GM21360 (cell line): ENCODE data around the gene CIT.
"Not testable (repeated sequence)": the region's sequence is repeated elsewhere in the genome, so short reads cannot be mapped to it uniquely, and the experiment has no call there.

Experiments
- ATAC-seq: cut with Tn5 transposase; IDR thresholded peaks from one replicate; pipeline ENCODE4 v1.9.1; 2021; ENCODE audit warnings: mild to moderate bottlenecking, moderate library complexity; ENCODE audit not compliant: unreplicated experiment

Gene CIT

GRCh38 chr12:119659289-119659897, 217.7 kb downstream of the CIT start:
- no peak for ATAC-seq

DNA sequence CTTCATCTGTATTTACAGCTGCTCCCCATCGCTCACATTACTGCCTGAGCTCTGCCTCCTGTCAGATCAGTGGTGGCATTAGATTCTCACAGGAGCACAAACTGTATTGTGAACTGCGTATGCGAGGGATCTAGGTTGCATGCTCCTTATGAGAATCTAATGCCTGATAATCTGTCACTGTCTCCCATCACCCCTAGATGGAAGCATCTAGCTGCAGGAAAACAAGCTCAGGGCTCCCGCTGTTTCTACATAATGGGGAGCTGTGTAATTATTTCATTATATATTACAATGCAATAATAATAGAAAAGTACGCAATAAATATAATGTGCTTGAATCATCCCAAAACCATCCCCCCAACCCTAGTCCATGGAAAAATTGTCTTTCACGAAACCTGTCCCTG, 219.0 kb downstream of the CIT start:
- not testable (repeated sequence) for ATAC-seq

DNA sequence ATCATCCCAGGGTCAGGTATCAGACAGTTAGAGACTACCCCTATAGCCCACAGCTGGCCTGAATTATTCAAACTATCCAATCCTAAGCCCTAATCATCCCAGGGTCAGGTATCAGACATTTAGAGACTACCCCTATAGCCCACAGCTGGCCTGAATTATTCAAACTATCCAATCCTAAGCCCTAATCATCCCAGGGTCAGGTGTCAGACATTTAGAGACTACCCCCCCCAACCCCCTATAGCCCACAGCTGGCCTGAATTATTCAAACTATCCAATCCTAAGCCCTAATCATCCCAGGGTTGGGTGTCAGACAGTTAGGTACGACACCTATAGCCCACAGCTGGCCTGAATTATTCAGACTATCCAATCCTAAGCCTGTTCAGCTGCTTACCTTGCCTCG, 220.1 kb downstream of the CIT start:
- not testable (repeated sequence) for ATAC-seq

- no peak for ATAC-seq
Measured at GRCh38 chr12:119652665-119653064, 224.5 kb downstream of the CIT start.

DNA sequence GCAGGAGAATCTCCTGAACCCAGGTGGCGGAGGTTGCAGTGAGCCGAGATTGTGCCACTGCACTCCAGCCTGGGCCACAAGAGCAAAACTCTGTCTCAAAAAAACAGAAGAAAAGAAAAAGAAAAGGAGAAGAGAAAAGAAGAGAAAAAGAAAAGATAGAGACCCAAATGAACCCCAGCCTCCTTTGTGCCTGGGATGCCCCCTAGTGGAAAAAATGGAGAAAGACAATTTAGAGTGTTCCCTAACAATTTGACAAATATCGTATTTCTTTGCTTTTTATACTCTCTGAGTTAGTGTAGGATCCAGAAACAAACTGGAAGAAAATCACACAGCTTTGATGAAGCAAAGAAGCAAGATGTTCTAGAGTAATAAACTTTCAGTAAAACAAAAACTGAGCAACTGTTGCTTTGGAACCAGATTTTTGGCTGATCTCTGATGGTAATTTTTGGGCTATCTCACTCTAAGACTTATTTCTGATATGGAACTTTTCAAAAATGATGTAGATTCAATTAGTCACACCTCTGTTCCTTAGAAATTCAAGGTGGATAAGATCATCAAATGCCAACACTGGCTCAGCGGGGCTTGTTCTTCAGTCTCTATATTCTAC, 227.8 kb downstream of the CIT start:
- ATAC-seq, result no peak

DNA sequence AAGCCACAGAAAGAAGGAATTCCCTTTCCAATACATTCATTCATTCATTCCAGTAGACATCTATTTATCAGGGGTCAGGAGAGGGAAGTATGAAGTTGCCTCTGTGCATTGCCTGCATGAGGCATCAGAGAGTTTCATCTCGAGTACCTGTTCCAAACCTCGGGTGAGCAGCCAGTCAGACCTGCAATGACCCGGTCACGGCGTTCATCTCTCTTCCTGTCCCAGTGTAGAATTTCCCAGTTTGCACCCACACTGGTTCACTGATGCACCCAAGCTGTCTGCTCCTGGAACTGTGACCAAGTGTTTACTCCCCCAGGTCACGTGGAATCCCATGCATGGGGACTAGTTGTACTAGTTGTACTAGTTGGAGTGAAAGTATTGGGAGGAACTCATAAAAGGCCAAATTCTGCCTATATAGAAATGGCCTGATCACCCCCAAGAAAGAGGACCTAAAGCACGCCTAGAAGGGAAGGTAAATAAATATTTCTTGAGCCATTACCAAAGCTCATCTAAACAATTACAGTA, 231.5 kb downstream of the CIT start:
- no peak for ATAC-seq

GRCh38 chr12:119644930-119645329, 232.2 kb downstream of the CIT start:
- ATAC-seq, result no peak

- no peak for ATAC-seq
Measured at GRCh38 chr12:119642986-119643385, 234.1 kb downstream of the CIT start.
